Stimulated activated memory B cell treated with anti-CD40 and anti-IgM and Interleukin-4, amounts not matched to agents 10 μg/mL and 1 μg/mL and 100 μg/mL, for 72 hours (primary cell): Measurements from ENCODE around the gene MRPS6.

Experiments
- ATAC-seq: fragments of 150-1000 bp; cut with Tn5 transposase; 2 replicates; pipeline ENCODE4 v1.10.0; 2021
- H3K27ac Mint-ChIP-seq: one replicate; pipeline ENCODE4 v1.8.0; 2022; ENCODE audit warnings: mild to moderate bottlenecking, mixed read lengths
- H3K27me3 Mint-ChIP-seq: one replicate; pipeline ENCODE4 v1.8.0; 2022; ENCODE audit warnings: mixed read lengths
- H3K36me3 Mint-ChIP-seq: one replicate; pipeline ENCODE4 v1.8.0; 2022; ENCODE audit warnings: mixed read lengths
- H3K4me1 Mint-ChIP-seq: one replicate; pipeline ENCODE4 v1.8.0; 2022; ENCODE audit warnings: mixed read lengths
- H3K4me3 Mint-ChIP-seq: one replicate; pipeline ENCODE4 v1.8.0; 2022; ENCODE audit warnings: mild to moderate bottlenecking, moderate library complexity, mixed read lengths
- H3K9me3 Mint-ChIP-seq: one replicate; pipeline ENCODE4 v1.8.0; 2022; ENCODE audit warnings: mixed read lengths

MRPS6 gene

GRCh38 chr21:34185026-34185750 is 111.8 kb downstream of the MRPS6 start:
- ATAC-seq, result no peak
- no peaks in the 10 kb centered on the region for H3K27me3 Mint-ChIP-seq
- H3K4me1 Mint-ChIP-seq, result no peaks in the 10 kb centered on the region
- no peak overlapping the region for H3K4me3 Mint-ChIP-seq
- H3K36me3 Mint-ChIP-seq, result peaks cover 37% of the 10 kb centered on the region
- H3K27ac Mint-ChIP-seq, result no peak overlapping the region
- peaks cover 13% of the 10 kb centered on the region for H3K9me3 Mint-ChIP-seq

GRCh38 chr21:34186109-34186719 is 112.8 kb downstream of the MRPS6 start:
- Mint-ChIP-seq H3K27me3 (no peaks in the 10 kb centered on the region), H3K4me1 (no peaks in the 10 kb centered on the region), H3K36me3 (peaks cover 43% of the 10 kb centered on the region), H3K9me3 (peaks cover 13% of the 10 kb centered on the region), H3K27ac (no peak overlapping the region), H3K4me3 (no peak overlapping the region)
- ATAC-seq, result no peak

- no peak overlapping the region for H3K4me3 Mint-ChIP-seq
- no peaks in the 10 kb centered on the region for H3K27me3 Mint-ChIP-seq
- H3K9me3 Mint-ChIP-seq, result peaks cover 13% of the 10 kb centered on the region
- H3K4me1 Mint-ChIP-seq, result peaks cover 4% of the 10 kb centered on the region
- ATAC-seq, result no peak
- no peak overlapping the region for H3K27ac Mint-ChIP-seq
- H3K36me3 Mint-ChIP-seq, result peaks cover 43% of the 10 kb centered on the region
These were observed 114.6 kb downstream of the MRPS6 start for GRCh38 chr21:34187935-34188334.

- Mint-ChIP-seq H3K4me1 (peaks cover 5% of the 10 kb centered on the region), H3K9me3 (peaks cover 13% of the 10 kb centered on the region), H3K27me3 (no peaks in the 10 kb centered on the region), H3K36me3 (peaks cover 49% of the 10 kb centered on the region), H3K27ac (no peak overlapping the region), H3K4me3 (no peak overlapping the region)
- ATAC-seq, result no peak
These were observed 116.1 kb downstream of the MRPS6 start for GRCh38 chr21:34189506-34189905.

- Mint-ChIP-seq H3K27me3 (no peaks in the 10 kb centered on the region), H3K4me3 (no peak overlapping the region), H3K9me3 (peaks cover 13% of the 10 kb centered on the region), H3K4me1 (peaks cover 5% of the 10 kb centered on the region), H3K36me3 (peaks cover 49% of the 10 kb centered on the region), H3K27ac (no peak overlapping the region)
- no peak for ATAC-seq
These were observed 117.4 kb downstream of the MRPS6 start for GRCh38 chr21:34190576-34191321.

- H3K27ac Mint-ChIP-seq, result no peak overlapping the region
- peaks cover 5% of the 10 kb centered on the region for H3K4me1 Mint-ChIP-seq
- no peak for ATAC-seq
- no peak overlapping the region for H3K4me3 Mint-ChIP-seq
- H3K9me3 Mint-ChIP-seq, result peaks cover 8% of the 10 kb centered on the region
- peaks cover 40% of the 10 kb centered on the region for H3K36me3 Mint-ChIP-seq
- H3K27me3 Mint-ChIP-seq, result no peaks in the 10 kb centered on the region
These were observed 118.5 kb downstream of the MRPS6 start for GRCh38 chr21:34191876-34192275.
